Measurements from ENCODE around the gene SMAD2. TPM values are rescaled to one million over a fixed set of nuclear protein-coding genes. Genes with fewer than 3 reads are reported as not detected.

Gene SMAD2
- total and polyA plus RNA-seq, 2 of the 8 experiments (the other 6 are each of a cell fraction or from before 2014, with no cell fraction given), result 28.4 to 124 TPM

DNA sequence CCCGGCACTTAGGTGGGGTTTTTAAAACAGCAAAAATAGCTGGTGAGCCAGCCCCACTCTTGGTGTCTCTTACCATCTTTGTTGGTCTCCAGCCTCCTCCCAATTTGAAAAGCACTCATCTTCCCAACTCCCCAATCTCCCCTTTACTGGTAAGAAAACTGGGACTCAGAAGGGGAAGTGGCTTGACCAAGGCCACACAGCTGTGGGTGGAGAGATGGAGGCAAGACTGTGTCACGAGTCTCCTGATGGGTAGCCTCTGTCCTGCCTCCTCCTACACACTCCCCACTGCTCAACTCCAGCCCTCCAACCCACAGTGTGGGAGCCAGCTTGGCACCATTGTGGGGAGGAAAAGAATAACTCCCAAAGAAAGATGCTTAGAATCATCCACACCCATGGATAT, 140.4 kb downstream of the SMAD2 start:
- TF ChIP-seq SRF (IDR thresholded peaks at IDR 0.05; ENCODE audit: low read depth, low read length) (no peak), KDM5A (IDR thresholded peaks at IDR 0.05; ENCODE audit: low read length) (no peak), CHD1 (IDR thresholded peaks at IDR 0.05; ENCODE audit: low read depth, low read length) (no peak)
- Histone ChIP-seq H2BK5ac (ENCODE audit: low read depth, low read length) (no peak overlapping the region), H3K79me1 (ENCODE audit: low read depth, low read length) (no peaks in the 10 kb centered on the region), H3K9me3 (ENCODE audit: insufficient read depth in 2 of 2, low read depth in 1 of 2, low read length in 1 of 2) (peaks cover 7 to 10% of the 10 kb centered on the region in 2 experiments; a peak in 1 of 4 replicates), H2BK20ac (ENCODE audit: low read length) (no peak overlapping the region), H3K27me3 (replicated peaks in 1 of 4; ENCODE audit: control insufficient read depth in 3 of 4, extremely low read depth in 1 of 4, insufficient read depth in 3 of 4, low read length in 3 of 4) (no peaks in the 10 kb centered on the region), H3K18ac (ENCODE audit: extremely low read depth, low read length) (no peak overlapping the region), H3K79me2 (ENCODE audit: control insufficient read depth in 1 of 2, insufficient read depth in 2 of 2, low read length in 2 of 2) (no peaks in the 10 kb centered on the region), H3K4me1 (replicated peaks in 1 of 4; ENCODE audit: control insufficient read depth in 3 of 4, insufficient read depth in 4 of 4, low read length in 3 of 4) (peaks cover 0 to 3% (median under 1%) of the 10 kb centered on the region in 4 experiments; a peak in 3 of 7 replicates), H3K4ac (replicated peaks; ENCODE audit: insufficient read length, low read depth, low read length) (no peak overlapping the region), H4K8ac (ENCODE audit: extremely low read depth, insufficient read depth, low read length) (no peak overlapping the region), H4K5ac (ENCODE audit: insufficient read length, low read depth, low read length) (no peak overlapping the region), H3K23me2 (ENCODE audit: low read depth, low read length) (no peaks in the 10 kb centered on the region), H2AFZ (ENCODE audit: low read length) (no peak overlapping the region), H3K4me3 (ENCODE audit: extremely low read depth in 1 of 4, insufficient read depth in 2 of 4, low read depth in 3 of 4, low read length in 4 of 4) (no peak overlapping the region), H4K91ac (replicated peaks; ENCODE audit: insufficient read length, low read length) (no peak overlapping the region), H2BK15ac (ENCODE audit: low read length) (no peak overlapping the region), H3K36me3 (ENCODE audit: control insufficient read depth in 2 of 4, insufficient read depth in 4 of 4, low read length in 3 of 4) (no peaks in the 10 kb centered on the region), H4K20me1 (replicated peaks in 1 of 2; ENCODE audit: control insufficient read depth in 1 of 2, insufficient read depth in 2 of 2, low read length in 2 of 2) (no peaks in the 10 kb centered on the region), H2BK120ac (replicated peaks; ENCODE audit: low read depth, low read length) (no peak overlapping the region), H3K23ac (ENCODE audit: insufficient read length) (no peak overlapping the region), H3K56ac (replicated peaks; ENCODE audit: insufficient read length, low read depth, low read length) (no peak overlapping the region), H3K27ac (ENCODE audit: low read depth, low read length) (no peak overlapping the region), H3K4me2 (ENCODE audit: insufficient read depth in 1 of 2, low read depth in 2 of 2, low read length in 2 of 2) (no peak overlapping the region), H3K14ac (ENCODE audit: insufficient read length) (no peak overlapping the region), H2BK12ac (ENCODE audit: low read depth, low read length) (no peak overlapping the region), H3K9ac (replicated peaks in 1 of 4; ENCODE audit: extremely low read depth in 1 of 4, low read depth in 3 of 4, low read length in 3 of 4) (no peak overlapping the region), H2AK5ac (ENCODE audit: low read depth, low read length) (no peak overlapping the region)
- ChIA-PET POLR2A (ENCODE audit: partially characterized antibody) (no interaction called here), CTCF (ENCODE audit: partially characterized antibody) (interaction anchor here (1.2 to 2.2 kb wide), 3 partner anchors 11 to 217 kb away, joined by 6 to 7 read pairs (median 7); no protein-coding TSS in a partner anchor)
- FAIRE-seq (no peak), DNase-seq (ENCODE audit: low read depth in 1 of 2, low spot score in 2 of 2) (no peak)
- 97% methylated on average over 2 of the region's 2 CpGs; no CpG with 5 or more reads in 1 of the 2 experiments for WGBS, 2 experiments (ENCODE audit: extremely low coverage in 1 of 2, insufficient coverage in 1 of 2, insufficient read length in 1 of 2, insufficient replicate concordance in 2 of 2, low coverage in 1 of 2, low lambda C conversion rate in 2 of 2, missing lambda C conversion rate in 1 of 2)
